HEK293T (cell line): ENCODE data around the gene AP3D1.

Experiments used
- CTCF ChIA-PET: fragments of 350-600 bp; formaldehyde crosslinking; extraction: SDS; loops from one replicate; lab custom pipeline; 2021; ENCODE audit warnings: antibody characterized with exemption, inconsistent platforms; lab: Yijun Ruan, JAX
- POLR2A ChIA-PET: fragments of 350-600 bp; formaldehyde crosslinking; extraction: SDS; loops from one replicate; lab custom pipeline; 2020; ENCODE audit warnings: antibody characterized with exemption, inconsistent platforms; lab: Yijun Ruan, JAX
- DNase-seq: peaks from one replicate; pipeline ENCODE4 v3.0.0; 2012; ENCODE audit warnings: mixed read lengths; ENCODE audit errors: extremely low spot score
- ARNT ChIP-seq: fragments of 450-650 bp; IDR thresholded peaks from 2 replicates; pipeline ENCODE4 v1.6.1; 2017; ENCODE audit warnings: mild to moderate bottlenecking
- BHLHE40 ChIP-seq: fragments of 450-650 bp; IDR thresholded peaks from 2 replicates; pipeline ENCODE4 v1.6.1; 2016; ENCODE audit warnings: mild to moderate bottlenecking, moderate library complexity, borderline replicate concordance
- CTBP1 ChIP-seq: fragments of 450-650 bp; IDR thresholded peaks from 2 replicates; pipeline ENCODE4 v1.6.1; 2016; ENCODE audit warnings: borderline replicate concordance
- ELF4 ChIP-seq: fragments of 450-650 bp; IDR thresholded peaks from 2 replicates; pipeline ENCODE4 v1.6.1; 2017; ENCODE audit warnings: antibody characterized with exemption
- FOXA1 ChIP-seq: fragments of 450-650 bp; IDR thresholded peaks from 2 replicates; pipeline ENCODE4 v1.6.1; 2016; ENCODE audit warnings: mild to moderate bottlenecking
- FOXK2 ChIP-seq: fragments of 450-650 bp; IDR thresholded peaks from 2 replicates; pipeline ENCODE4 v1.6.1; 2016; ENCODE audit warnings: mild to moderate bottlenecking
- FOXM1 ChIP-seq: fragments of 450-650 bp; IDR thresholded peaks from 2 replicates; pipeline ENCODE4 v1.6.1; 2017; ENCODE audit warnings: mild to moderate bottlenecking, borderline replicate concordance
- HDGF ChIP-seq: fragments of 450-650 bp; IDR thresholded peaks from 2 replicates; pipeline ENCODE4 v1.6.1; 2017; ENCODE audit warnings: antibody characterized with exemption, borderline replicate concordance
- L3MBTL2 ChIP-seq: fragments of 450-650 bp; conservative IDR thresholded peaks from 2 replicates; pipeline ENCODE4 v1.6.1; 2016; ENCODE audit warnings: mild to moderate bottlenecking
- LEF1 ChIP-seq: fragments of 450-650 bp; IDR thresholded peaks from 2 replicates; pipeline ENCODE4 v1.6.1; 2017; ENCODE audit warnings: mild to moderate bottlenecking, borderline replicate concordance
- NFRKB ChIP-seq: fragments of 450-650 bp; IDR thresholded peaks from 2 replicates; pipeline ENCODE4 v1.6.1; 2016; ENCODE audit warnings: mild to moderate bottlenecking, moderate library complexity
- PKNOX1 ChIP-seq: fragments of 450-650 bp; IDR thresholded peaks from 2 replicates; pipeline ENCODE4 v1.6.1; 2016
- SP1 ChIP-seq: fragments of 450-650 bp; IDR thresholded peaks from 2 replicates; pipeline ENCODE4 v1.6.1; 2017
- SUZ12 ChIP-seq: fragments of 450-650 bp; IDR thresholded peaks from 2 replicates; pipeline ENCODE4 v1.6.1; 2016; ENCODE audit warnings: mild to moderate bottlenecking
- TARDBP ChIP-seq: fragments of 450-650 bp; IDR thresholded peaks from 2 replicates; pipeline ENCODE4 v1.6.1; 2016
- ZNF384 ChIP-seq: fragments of 450-650 bp; IDR thresholded peaks from 2 replicates; pipeline ENCODE4 v1.6.1; 2016

AP3D1 gene

GRCh38 chr19:2084993-2085720, 66.2 kb downstream of the AP3D1 start:
- TF ChIP-seq FOXM1 (no peak), TARDBP (no peak), ARNT (no peak), FOXA1 (no peak), NFRKB (no peak), ZNF384 (no peak), ELF4 (no peak), L3MBTL2 (no peak), PKNOX1 (no peak), SP1 (no peak), SUZ12 (no peak), FOXK2 (no peak), CTBP1 (no peak)
- DNase-seq = no peak
- CTCF ChIA-PET = no interaction called here
- POLR2A ChIA-PET = no interaction called here

- DNase-seq = no peak
- TF ChIP-seq ELF4 (no peak), PKNOX1 (no peak), FOXK2 (no peak), TARDBP (no peak), CTBP1 (no peak), L3MBTL2 (no peak), HDGF (no peak), SUZ12 (no peak), ZNF384 (no peak), LEF1 (no peak), BHLHE40 (no peak), SP1 (no peak), FOXA1 (no peak), ARNT (no peak), FOXM1 (no peak), NFRKB (no peak)
- ChIA-PET CTCF (no interaction called here), POLR2A (no interaction called here)
Measured at GRCh38 chr19:2083174-2083854, 68.1 kb downstream of the AP3D1 start.

GRCh38 chr19:2081873-2082810, 69.2 kb downstream of the AP3D1 start:
- DNase-seq = no peak
- CTCF ChIA-PET = no interaction called here
- POLR2A ChIA-PET = no interaction called here

GRCh38 chr19:2080336-2080988, 70.9 kb downstream of the AP3D1 start:
- POLR2A ChIA-PET = no interaction called here
- TF ChIP-seq TARDBP = no peak
- TF ChIP-seq NFRKB = no peak
- TF ChIP-seq L3MBTL2 = no peak
- TF ChIP-seq ARNT = no peak
- TF ChIP-seq ZNF384 = no peak
- TF ChIP-seq FOXM1 = no peak
- no peak for TF ChIP-seq FOXA1
- TF ChIP-seq FOXK2 = no peak
- TF ChIP-seq CTBP1 = no peak
- TF ChIP-seq PKNOX1 = no peak
- no peak for TF ChIP-seq SUZ12
- TF ChIP-seq ELF4 = no peak
- no peak for TF ChIP-seq SP1
- TF ChIP-seq LEF1 = no peak
- DNase-seq = no peak
- CTCF ChIA-PET = interaction anchor here (0.7 kb wide), 1 partner anchor 11 kb away, joined by 3 read pairs; no protein-coding TSS in a partner anchor

More at GRCh38 chr19:2081873-2082810, 69.2 kb downstream of the AP3D1 start:
- TF ChIP-seq ELF4 (no peak), HDGF (no peak), FOXA1 (no peak), PKNOX1 (no peak), BHLHE40 (no peak), FOXM1 (no peak), TARDBP (no peak), SP1 (no peak), LEF1 (no peak), FOXK2 (no peak), CTBP1 (no peak), NFRKB (no peak), SUZ12 (no peak), ARNT (no peak), ZNF384 (no peak)
